Measurements from ENCODE around the gene CTIF. TPM values are rescaled to one million over a fixed set of nuclear protein-coding genes. Genes with fewer than 3 reads are reported as not detected.

Gene CTIF
- total and polyA plus RNA-seq, 4 donors = 10.6 to 26.7 (median 12.3) TPM

DNA sequence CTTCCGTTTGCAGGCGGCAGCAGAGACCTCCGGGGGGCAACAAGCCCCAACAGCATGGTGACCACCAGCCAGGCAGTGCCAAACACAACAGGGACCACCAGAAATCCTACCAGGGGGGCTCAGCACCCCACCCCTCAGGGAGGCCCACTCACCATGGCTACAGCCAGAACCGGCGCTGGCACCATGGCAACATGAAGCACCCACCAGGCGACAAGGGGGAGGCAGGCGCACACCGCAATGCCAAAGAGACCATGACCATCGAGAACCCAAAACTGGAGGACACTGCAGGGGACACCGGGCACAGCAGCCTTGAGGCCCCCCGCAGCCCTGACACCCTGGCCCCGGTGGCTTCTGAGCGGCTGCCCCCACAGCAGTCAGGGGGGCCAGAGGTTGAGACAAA is 219.1 kb downstream of the CTIF start:
- 95% methylated on average over 13 of the region's 13 CpGs for WGBS
- Histone ChIP-seq H3K27ac (ENCODE audit: low read depth in 1 of 2, low read length in 2 of 2) (no peak overlapping the region), H3K4me3 (ENCODE audit: low read depth in 1 of 3, low read length in 3 of 3) (no peak overlapping the region), H3K36me3 (ENCODE audit: control insufficient read depth in 4 of 4, insufficient read depth in 3 of 4, low read depth in 1 of 4, low read length in 3 of 4) (peaks cover 7 to 26% (median 13%) of the 10 kb centered on the region in 4 donors), H3K9ac (ENCODE audit: low read depth in 1 of 2, low read length in 2 of 2) (no peak overlapping the region), H3K9me3 (ENCODE audit: control insufficient read depth in 4 of 4, low read length in 3 of 4) (no peaks in the 10 kb centered on the region), H3K27me3 (ENCODE audit: control insufficient read depth in 4 of 4, insufficient read depth in 4 of 4, low read length in 3 of 4) (no peaks in the 10 kb centered on the region), H3K4me1 (ENCODE audit: control insufficient read depth in 4 of 4, insufficient read depth in 4 of 4, low read length in 3 of 4) (no peaks in the 10 kb centered on the region)
- no peak for DNase-seq (ENCODE audit: low spot score)
- TF ChIP-seq, protein P1, sequence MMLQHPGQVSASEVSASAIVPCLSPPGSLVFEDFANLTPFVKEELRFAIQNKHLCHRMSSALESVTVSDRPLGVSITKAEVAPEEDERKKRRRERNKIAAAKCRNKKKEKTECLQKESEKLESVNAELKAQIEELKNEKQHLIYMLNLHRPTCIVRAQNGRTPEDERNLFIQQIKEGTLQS (IDR thresholded peaks at IDR 0.05) = no peak
- no peak for TF ChIP-seq RXRA (IDR thresholded peaks at IDR 0.05)
- no peak for TF ChIP-seq JUND (IDR thresholded peaks at IDR 0.05)
- TF ChIP-seq, protein P2, sequence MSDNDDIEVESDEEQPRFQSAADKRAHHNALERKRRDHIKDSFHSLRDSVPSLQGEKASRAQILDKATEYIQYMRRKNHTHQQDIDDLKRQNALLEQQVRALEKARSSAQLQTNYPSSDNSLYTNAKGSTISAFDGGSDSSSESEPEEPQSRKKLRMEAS (IDR thresholded peaks at IDR 0.05) = no peak
- TF ChIP-seq, protein P3, sequence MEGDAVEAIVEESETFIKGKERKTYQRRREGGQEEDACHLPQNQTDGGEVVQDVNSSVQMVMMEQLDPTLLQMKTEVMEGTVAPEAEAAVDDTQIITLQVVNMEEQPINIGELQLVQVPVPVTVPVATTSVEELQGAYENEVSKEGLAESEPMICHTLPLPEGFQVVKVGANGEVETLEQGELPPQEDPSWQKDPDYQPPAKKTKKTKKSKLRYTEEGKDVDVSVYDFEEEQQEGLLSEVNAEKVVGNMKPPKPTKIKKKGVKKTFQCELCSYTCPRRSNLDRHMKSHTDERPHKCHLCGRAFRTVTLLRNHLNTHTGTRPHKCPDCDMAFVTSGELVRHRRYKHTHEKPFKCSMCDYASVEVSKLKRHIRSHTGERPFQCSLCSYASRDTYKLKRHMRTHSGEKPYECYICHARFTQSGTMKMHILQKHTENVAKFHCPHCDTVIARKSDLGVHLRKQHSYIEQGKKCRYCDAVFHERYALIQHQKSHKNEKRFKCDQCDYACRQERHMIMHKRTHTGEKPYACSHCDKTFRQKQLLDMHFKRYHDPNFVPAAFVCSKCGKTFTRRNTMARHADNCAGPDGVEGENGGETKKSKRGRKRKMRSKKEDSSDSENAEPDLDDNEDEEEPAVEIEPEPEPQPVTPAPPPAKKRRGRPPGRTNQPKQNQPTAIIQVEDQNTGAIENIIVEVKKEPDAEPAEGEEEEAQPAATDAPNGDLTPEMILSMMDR (IDR thresholded peaks at IDR 0.05; ENCODE audit: low read depth, low read length, missing input control) = no peak
- TF ChIP-seq TAF1 (conservative IDR thresholded peaks at IDR 0.05) = no peak
- TF ChIP-seq EGR1 (IDR thresholded peaks at IDR 0.05; ENCODE audit: low read depth in 2 of 2) = no peak
- TF ChIP-seq YY1 (IDR thresholded peaks at IDR 0.05) = no peak
- TF ChIP-seq GABPA (IDR thresholded peaks at IDR 0.05 in 1 of 2, conservative IDR thresholded peaks at IDR 0.05 in 1 of 2) = no peak
- no peak for TF ChIP-seq FOXA2 (IDR thresholded peaks at IDR 0.05)
- no peak for TF ChIP-seq HNF4A (conservative IDR thresholded peaks at IDR 0.05)
- TF ChIP-seq, protein P4, sequence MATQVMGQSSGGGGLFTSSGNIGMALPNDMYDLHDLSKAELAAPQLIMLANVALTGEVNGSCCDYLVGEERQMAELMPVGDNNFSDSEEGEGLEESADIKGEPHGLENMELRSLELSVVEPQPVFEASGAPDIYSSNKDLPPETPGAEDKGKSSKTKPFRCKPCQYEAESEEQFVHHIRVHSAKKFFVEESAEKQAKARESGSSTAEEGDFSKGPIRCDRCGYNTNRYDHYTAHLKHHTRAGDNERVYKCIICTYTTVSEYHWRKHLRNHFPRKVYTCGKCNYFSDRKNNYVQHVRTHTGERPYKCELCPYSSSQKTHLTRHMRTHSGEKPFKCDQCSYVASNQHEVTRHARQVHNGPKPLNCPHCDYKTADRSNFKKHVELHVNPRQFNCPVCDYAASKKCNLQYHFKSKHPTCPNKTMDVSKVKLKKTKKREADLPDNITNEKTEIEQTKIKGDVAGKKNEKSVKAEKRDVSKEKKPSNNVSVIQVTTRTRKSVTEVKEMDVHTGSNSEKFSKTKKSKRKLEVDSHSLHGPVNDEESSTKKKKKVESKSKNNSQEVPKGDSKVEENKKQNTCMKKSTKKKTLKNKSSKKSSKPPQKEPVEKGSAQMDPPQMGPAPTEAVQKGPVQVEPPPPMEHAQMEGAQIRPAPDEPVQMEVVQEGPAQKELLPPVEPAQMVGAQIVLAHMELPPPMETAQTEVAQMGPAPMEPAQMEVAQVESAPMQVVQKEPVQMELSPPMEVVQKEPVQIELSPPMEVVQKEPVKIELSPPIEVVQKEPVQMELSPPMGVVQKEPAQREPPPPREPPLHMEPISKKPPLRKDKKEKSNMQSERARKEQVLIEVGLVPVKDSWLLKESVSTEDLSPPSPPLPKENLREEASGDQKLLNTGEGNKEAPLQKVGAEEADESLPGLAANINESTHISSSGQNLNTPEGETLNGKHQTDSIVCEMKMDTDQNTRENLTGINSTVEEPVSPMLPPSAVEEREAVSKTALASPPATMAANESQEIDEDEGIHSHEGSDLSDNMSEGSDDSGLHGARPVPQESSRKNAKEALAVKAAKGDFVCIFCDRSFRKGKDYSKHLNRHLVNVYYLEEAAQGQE (IDR thresholded peaks at IDR 0.05) = no peak
- TF ChIP-seq RAD21 (IDR thresholded peaks at IDR 0.05) = no peak

DNA sequence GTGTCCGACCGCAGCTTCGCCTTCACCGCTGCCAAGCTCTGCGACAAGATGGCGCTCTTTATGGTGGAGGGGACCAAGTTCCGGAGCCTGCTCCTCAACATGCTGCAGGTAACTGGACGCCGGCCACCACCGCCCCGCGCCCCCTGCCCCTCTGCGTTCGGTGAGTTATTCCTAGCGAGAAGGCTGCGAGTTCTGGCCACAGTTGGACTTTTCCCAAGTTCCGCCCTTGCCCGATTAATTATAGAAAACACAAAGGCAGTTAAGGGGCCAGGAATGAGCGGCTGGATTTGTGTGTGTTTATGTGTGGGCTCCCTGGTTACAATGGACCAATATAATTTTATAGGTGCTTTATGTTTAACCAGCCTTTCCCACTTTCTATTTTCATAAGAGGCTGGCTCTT is 222.8 kb downstream of the CTIF start:
- Histone ChIP-seq H3K4me3 (ENCODE audit: low read depth in 1 of 3, low read length in 3 of 3) (no peak overlapping the region), H3K9ac (ENCODE audit: low read depth in 1 of 2, low read length in 2 of 2) (no peak overlapping the region), H3K9me3 (ENCODE audit: control insufficient read depth in 4 of 4, low read length in 3 of 4) (no peaks in the 10 kb centered on the region), H3K36me3 (ENCODE audit: control insufficient read depth in 4 of 4, insufficient read depth in 3 of 4, low read depth in 1 of 4, low read length in 3 of 4) (peaks cover 7 to 42% (median 15%) of the 10 kb centered on the region in 4 donors), H3K4me1 (ENCODE audit: control insufficient read depth in 4 of 4, insufficient read depth in 4 of 4, low read length in 3 of 4) (no peaks in the 10 kb centered on the region), H3K27ac (ENCODE audit: low read depth in 1 of 2, low read length in 2 of 2) (no peak overlapping the region), H3K27me3 (ENCODE audit: control insufficient read depth in 4 of 4, insufficient read depth in 4 of 4, low read length in 3 of 4) (no peaks in the 10 kb centered on the region)
- no peak for DNase-seq (ENCODE audit: low spot score)
- 85% methylated on average over 19 of the region's 19 CpGs for WGBS
- TF ChIP-seq, protein P4 (IDR thresholded peaks at IDR 0.05) = no peak
- TF ChIP-seq FOXA2 (IDR thresholded peaks at IDR 0.05) = no peak
- TF ChIP-seq FOXA1 (IDR thresholded peaks at IDR 0.05) = no peak
- no peak for TF ChIP-seq TAF1 (conservative IDR thresholded peaks at IDR 0.05)
- TF ChIP-seq NR2F2 (IDR thresholded peaks at IDR 0.05) = no peak
- TF ChIP-seq EGR1 (IDR thresholded peaks at IDR 0.05; ENCODE audit: low read depth in 2 of 2) = no peak
- TF ChIP-seq, protein P2 (IDR thresholded peaks at IDR 0.05) = no peak
- no peak for TF ChIP-seq GABPA (IDR thresholded peaks at IDR 0.05 in 1 of 2, conservative IDR thresholded peaks at IDR 0.05 in 1 of 2)
- TF ChIP-seq, protein P5, sequence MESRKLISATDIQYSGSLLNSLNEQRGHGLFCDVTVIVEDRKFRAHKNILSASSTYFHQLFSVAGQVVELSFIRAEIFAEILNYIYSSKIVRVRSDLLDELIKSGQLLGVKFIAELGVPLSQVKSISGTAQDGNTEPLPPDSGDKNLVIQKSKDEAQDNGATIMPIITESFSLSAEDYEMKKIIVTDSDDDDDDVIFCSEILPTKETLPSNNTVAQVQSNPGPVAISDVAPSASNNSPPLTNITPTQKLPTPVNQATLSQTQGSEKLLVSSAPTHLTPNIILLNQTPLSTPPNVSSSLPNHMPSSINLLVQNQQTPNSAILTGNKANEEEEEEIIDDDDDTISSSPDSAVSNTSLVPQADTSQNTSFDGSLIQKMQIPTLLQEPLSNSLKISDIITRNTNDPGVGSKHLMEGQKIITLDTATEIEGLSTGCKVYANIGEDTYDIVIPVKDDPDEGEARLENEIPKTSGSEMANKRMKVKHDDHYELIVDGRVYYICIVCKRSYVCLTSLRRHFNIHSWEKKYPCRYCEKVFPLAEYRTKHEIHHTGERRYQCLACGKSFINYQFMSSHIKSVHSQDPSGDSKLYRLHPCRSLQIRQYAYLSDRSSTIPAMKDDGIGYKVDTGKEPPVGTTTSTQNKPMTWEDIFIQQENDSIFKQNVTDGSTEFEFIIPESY (IDR thresholded peaks at IDR 0.05) = no peak
- no peak for TF ChIP-seq HNF4G (IDR thresholded peaks at IDR 0.05)
- no peak for TF ChIP-seq HNF4A (conservative IDR thresholded peaks at IDR 0.05)
- TF ChIP-seq SP1 (IDR thresholded peaks at IDR 0.05) = no peak
- TF ChIP-seq YY1 (IDR thresholded peaks at IDR 0.05) = no peak

Measured in liver (tissue), 9 donors.